Common myeloid progenitor, CD34-positive (primary cell): ENCODE data around the gene PRRT1.

Experiments used
- CTCF ChIA-PET: fragments of 350-600 bp; sonication (Branson Sonifier 250); formaldehyde crosslinking; loops from one replicate; lab custom pipeline; 2021; ENCODE audit warnings: antibody characterized with exemption; lab: Charles Lee
- POLR2A ChIA-PET: fragments of 350-600 bp; sonication (Branson Sonifier 250); formaldehyde crosslinking; loops from one replicate; lab custom pipeline; 2021; ENCODE audit warnings: antibody characterized with exemption; lab: Charles Lee
- DNase-seq, 3 donors: peaks; one replicate each; pipeline versions ENCODE4 v3.0.0 to v3.0.0-alpha.2; 2013
- H3K27ac ChIP-seq, 2 experiments: 1 replicate in 1 of 2; 2 replicates in 1 of 2; pipeline ENCODE4 v1.7.0; 2013; ENCODE audit warnings: inconsistent platforms in 2 of 2, low read length in 2 of 2, mild to moderate bottlenecking in 2 of 2, low read depth in 1 of 2, moderate library complexity in 1 of 2; ENCODE audit not compliant: severe bottlenecking in 2 of 2, insufficient read depth in 1 of 2, poor library complexity in 1 of 2
- H3K27me3 ChIP-seq, 5 experiments: replicated peaks in 2 of 5; 1 replicate in 3 of 5; 2 replicates in 2 of 5; pipeline versions ENCODE4 v1.6.1 to v1.7.0; 2013; ENCODE audit warnings: low read length in 4 of 5, mild to moderate bottlenecking in 2 of 5, moderate library complexity in 2 of 5, inconsistent platforms in 1 of 5; ENCODE audit not compliant: insufficient read depth in 5 of 5, control insufficient read depth in 4 of 5
- H3K36me3 ChIP-seq, 4 experiments: 1 replicate in 2 of 4; 2 replicates in 2 of 4; pipeline versions ENCODE4 v1.6.1 to v1.7.0; 2013; ENCODE audit warnings: low read length in 3 of 4, control low read depth in 1 of 4, mild to moderate bottlenecking in 1 of 4; ENCODE audit not compliant: control insufficient read depth in 4 of 4, insufficient read depth in 4 of 4
- H3K4me1 ChIP-seq, 4 experiments: 1 replicate in 3 of 4; 2 replicates in 1 of 4; pipeline versions ENCODE4 v1.6.1 to v1.7.1; 2013; ENCODE audit warnings: low read length in 3 of 4, mild to moderate bottlenecking in 3 of 4, control low read depth in 1 of 4, inconsistent platforms in 1 of 4, moderate library complexity in 1 of 4; ENCODE audit not compliant: control insufficient read depth in 4 of 4, insufficient read depth in 4 of 4; ENCODE audit errors: control extremely low read depth in 1 of 4
- H3K4me3 ChIP-seq, 7 experiments: 1 replicate in 4 of 7; 2 replicates in 3 of 7; pipeline versions ENCODE4 v1.5.1 to v1.7.0; 2013; ENCODE audit warnings: mild to moderate bottlenecking in 7 of 7, low read length in 6 of 7, moderate library complexity in 6 of 7, inconsistent platforms in 2 of 7, low read depth in 2 of 7, control low read depth in 1 of 7; ENCODE audit not compliant: insufficient read depth in 4 of 7, control insufficient read depth in 1 of 7; ENCODE audit errors: extremely low read depth in 1 of 7
- H3K9me3 ChIP-seq, 5 experiments: 1 replicate in 4 of 5; 2 replicates in 1 of 5; pipeline versions ENCODE4 v1.6.1 to v1.7.1; 2013; ENCODE audit warnings: low read length in 4 of 5, mild to moderate bottlenecking in 2 of 5, inconsistent platforms in 1 of 5, low read depth in 1 of 5, moderate library complexity in 1 of 5; ENCODE audit not compliant: control insufficient read depth in 4 of 5, insufficient read depth in 2 of 5; ENCODE audit errors: control extremely low read depth in 1 of 5
- WGBS: methylation state at CpG from one replicate; pipeline ENCODE4 v1.1.5; 2013; ENCODE audit not compliant: insufficient coverage; 5-methylcytosine and 5-hydroxymethylcytosine counted together

Gene PRRT1

GRCh38 chr6:32151181-32151862 is 417 bp downstream of the PRRT1 start:
- POLR2A ChIA-PET, result interaction anchor here (0.8 kb wide), 1 partner anchor 34 kb away, joined by 3 read pairs; no protein-coding TSS in a partner anchor
- CTCF ChIA-PET, result interaction anchor here (0.9 to 3.0 kb wide), 3 partner anchors 15 to 32 kb away, joined by 3 to 13 read pairs (median 3); partner anchors contain the start of gene FKBPL
- WGBS, result 71% methylated on average over 1 of the region's 8 CpGs
- H3K9me3 ChIP-seq, result no peaks in the 10 kb centered on the region
- peaks cover 0 to 60% (median 42%) of the 10 kb centered on the region in 4 experiments for H3K4me1 ChIP-seq
- H3K27ac ChIP-seq, result no peak overlapping the region
- H3K36me3 ChIP-seq, result peaks cover 1 to 7% (median 3%) of the 10 kb centered on the region in 4 experiments
- DNase-seq, result no peak
- H3K27me3 ChIP-seq, result peaks cover 6 to 28% (median 24%) of the 10 kb centered on the region in 5 experiments
- H3K4me3 ChIP-seq, result peak overlapping the region in 2 of 7 experiments; percentile 8 to 19

GRCh38 chr6:32149932-32150870 is 1.5 kb downstream of the PRRT1 start:
- Histone ChIP-seq H3K4me3 (no peak overlapping the region), H3K9me3 (no peaks in the 10 kb centered on the region), H3K36me3 (peaks cover 0 to under 1% (median 0%) of the 10 kb centered on the region in 4 experiments), H3K27ac (no peak overlapping the region), H3K4me1 (peaks cover 0 to 54% (median 36%) of the 10 kb centered on the region in 4 experiments), H3K27me3 (peaks cover 6 to 32% (median 25%) of the 10 kb centered on the region in 5 experiments)
- ChIA-PET POLR2A (interaction anchor here (0.8 kb wide), 1 partner anchor 33 kb away, joined by 3 read pairs; no protein-coding TSS in a partner anchor), CTCF (interaction anchor here (0.8 to 1.2 kb wide), 3 partner anchors 8 to 31 kb away, joined by 3 read pairs; no protein-coding TSS in a partner anchor)
- 41% methylated on average over 46 of the region's 55 CpGs for WGBS
- peak in 1 of 3 donors; percentile 27 for DNase-seq

- ChIA-PET POLR2A (interaction anchor here (0.7 kb wide), 1 partner anchor 29 kb away, joined by 3 read pairs; no protein-coding TSS in a partner anchor), CTCF (interaction anchor here (0.8 to 2.0 kb wide), 8 partner anchors 9 to 48 kb away, joined by 3 to 9 read pairs (median 4); partner anchors contain the start of gene FKBPL)
- no peaks in the 10 kb centered on the region for H3K36me3 ChIP-seq
- H3K4me1 ChIP-seq, result peaks cover 0 to 45% (median 27%) of the 10 kb centered on the region in 4 experiments
- peaks cover 6 to 32% (median 25%) of the 10 kb centered on the region in 5 experiments for H3K27me3 ChIP-seq
- no peak overlapping the region for H3K27ac ChIP-seq
- no peak for DNase-seq
- H3K9me3 ChIP-seq, result no peaks in the 10 kb centered on the region
- H3K4me3 ChIP-seq, result peak overlapping the region in 6 of 7 experiments; percentile 38 to 81 (median 72)
- WGBS, result 46% methylated on average over 31 of the region's 47 CpGs
Measured at GRCh38 chr6:32149092-32149755, 2.5 kb downstream of the PRRT1 start.

- Histone ChIP-seq H3K27ac (no peak overlapping the region), H3K4me1 (peaks cover 0 to 42% (median 22%) of the 10 kb centered on the region in 4 experiments), H3K27me3 (peaks cover 6 to 32% (median 25%) of the 10 kb centered on the region in 5 experiments), H3K4me3 (peak overlapping the region; percentile 35 to 81 (median 70)), H3K9me3 (no peaks in the 10 kb centered on the region), H3K36me3 (no peaks in the 10 kb centered on the region)
- 4% methylated on average over 22 of the region's 39 CpGs for WGBS
- CTCF ChIA-PET, result interaction anchor here (0.7 to 2.0 kb wide), 9 partner anchors 10 to 49 kb away, joined by 3 to 9 read pairs (median 3); partner anchors contain the start of gene FKBPL
- POLR2A ChIA-PET, result interaction anchor here (0.7 kb wide), 2 partner anchors 8 to 29 kb away, joined by 3 read pairs; no protein-coding TSS in a partner anchor
- peak; percentile 84 to 90 (median 90) for DNase-seq
Measured at GRCh38 chr6:32148289-32149091, 3.2 kb downstream of the PRRT1 start.

GRCh38 chr6:32147401-32148132 is 4.2 kb downstream of the PRRT1 start:
- ChIA-PET CTCF (interaction anchor here (0.7 to 2.0 kb wide), 7 partner anchors 9 to 50 kb away, joined by 3 to 9 read pairs (median 4); partner anchors contain the start of gene FKBPL), POLR2A (interaction anchor here (0.7 kb wide), 1 partner anchor 9 kb away, joined by 3 read pairs; no protein-coding TSS in a partner anchor)
- peaks cover 0 to 33% (median 15%) of the 10 kb centered on the region in 4 experiments for H3K4me1 ChIP-seq
- H3K36me3 ChIP-seq, result no peaks in the 10 kb centered on the region
- DNase-seq, result peak in 2 of 3 donors; percentile 29 to 34
- no peak overlapping the region for H3K27ac ChIP-seq
- H3K27me3 ChIP-seq, result peaks cover 6 to 32% (median 25%) of the 10 kb centered on the region in 5 experiments
- no CpG with 5 or more reads among the region's 4 CpGs for WGBS
- no peaks in the 10 kb centered on the region for H3K9me3 ChIP-seq
- peak overlapping the region in 4 of 7 experiments; percentile 70 to 81 (median 76) for H3K4me3 ChIP-seq
